Epithelial cell of proximal tubule (primary cell): Measurements from ENCODE around the gene GAREM1. TPM values are rescaled to one million over a fixed set of nuclear protein-coding genes. Genes with fewer than 3 reads are reported as not detected.
"Not testable (repeated sequence)": the region's sequence is repeated elsewhere in the genome, so short reads cannot be mapped to it uniquely, and the experiment has no call there.

Source experiments
- DNase-seq: peaks from one replicate; pipeline ENCODE4 v3.0.0-alpha.2; 2011; ENCODE audit warnings: low read depth
- H3K4me3 ChIP-seq: 2 replicates; pipeline ENCODE4 v1.5.1; 2011; ENCODE audit warnings: low read depth, mild to moderate bottlenecking, low read length
- CTCF ChIP-seq: conservative IDR thresholded peaks from 2 replicates; pipeline ENCODE4 v1.5.1; 2012; ENCODE audit warnings: low read depth, mild to moderate bottlenecking, low read length
- total RNA-seq: library from RNA; depleted of rRNA; stranded (reverse); fragments of >200 nt; gene quantifications from 2 replicates; pipeline ENCODE4 v1.2.3, GENCODE V29; 2015

GAREM1 gene
- total RNA-seq, 1 donor from 2014 or later = 3.1 TPM

GRCh38 chr18:32354518-32354917, 116.2 kb downstream of the GAREM1 start:
- no peak for DNase-seq
- TF ChIP-seq CTCF = no peak
- H3K4me3 ChIP-seq = no peak overlapping the region

- H3K4me3 ChIP-seq = no peak overlapping the region
- no peak for TF ChIP-seq CTCF
- no peak for DNase-seq
Observed at GRCh38 chr18:32353257-32353656, 117.4 kb downstream of the GAREM1 start.

GRCh38 chr18:32351032-32351431, 119.7 kb downstream of the GAREM1 start:
- TF ChIP-seq CTCF = no peak
- DNase-seq = no peak
- no peak overlapping the region for H3K4me3 ChIP-seq

GRCh38 chr18:32349728-32350395, 120.8 kb downstream of the GAREM1 start:
- TF ChIP-seq CTCF = no peak
- peak; percentile 99 for DNase-seq
- H3K4me3 ChIP-seq = no peak overlapping the region

- no peak for TF ChIP-seq CTCF
Observed at GRCh38 chr18:32346671-32347070, 124.0 kb downstream of the GAREM1 start.

GRCh38 chr18:32343634-32344033, 127.0 kb downstream of the GAREM1 start:
- no peak for DNase-seq
- TF ChIP-seq CTCF = no peak
- H3K4me3 ChIP-seq = no peak overlapping the region

More at GRCh38 chr18:32346671-32347070, 124.0 kb downstream of the GAREM1 start:
- H3K4me3 ChIP-seq = no peak overlapping the region
- no peak for DNase-seq

- H3K4me3 ChIP-seq, DNase-seq: not testable (repeated sequence)
Observed at GRCh38 chr18:32341112-32341511, 129.6 kb downstream of the GAREM1 start.
